ENCODE measurements around the gene SLC16A3.
"Not testable (repeated sequence)": the region's sequence is repeated elsewhere in the genome, so short reads cannot be mapped to it uniquely, and the experiment has no call there.

- TF ChIP-seq CTCF (conservative IDR thresholded peaks at IDR 0.05; ENCODE audit: low read length); EZH2phosphoT487 (IDR thresholded peaks at IDR 0.05; ENCODE audit: borderline replicate concordance): not testable (repeated sequence)
These were observed 25.9 kb downstream of the SLC16A3 start for GRCh38 chr17:82254746-82255145.
